ENCODE measurements around the gene AKAP1.

The AKAP1 gene

GRCh38 chr17:57164814-57165213 lies 79.8 kb downstream of the AKAP1 start:
- DNase-seq (ENCODE audit: low read depth in 3 of 3), result no peak

GRCh38 chr17:57165754-57166153 lies 80.7 kb downstream of the AKAP1 start:
- no peak for DNase-seq (ENCODE audit: low read depth in 3 of 3)

GRCh38 chr17:57166803-57167202 lies 81.8 kb downstream of the AKAP1 start:
- no peak for DNase-seq (ENCODE audit: low read depth in 3 of 3)

GRCh38 chr17:57168695-57169094 lies 83.6 kb downstream of the AKAP1 start:
- DNase-seq (ENCODE audit: low read depth in 3 of 3), result no peak

GRCh38 chr17:57170866-57171265 lies 85.8 kb downstream of the AKAP1 start:
- no peak for DNase-seq (ENCODE audit: low read depth in 3 of 3)
